ENCODE measurements around the gene TTC39A.

The TTC39A gene

DNA sequence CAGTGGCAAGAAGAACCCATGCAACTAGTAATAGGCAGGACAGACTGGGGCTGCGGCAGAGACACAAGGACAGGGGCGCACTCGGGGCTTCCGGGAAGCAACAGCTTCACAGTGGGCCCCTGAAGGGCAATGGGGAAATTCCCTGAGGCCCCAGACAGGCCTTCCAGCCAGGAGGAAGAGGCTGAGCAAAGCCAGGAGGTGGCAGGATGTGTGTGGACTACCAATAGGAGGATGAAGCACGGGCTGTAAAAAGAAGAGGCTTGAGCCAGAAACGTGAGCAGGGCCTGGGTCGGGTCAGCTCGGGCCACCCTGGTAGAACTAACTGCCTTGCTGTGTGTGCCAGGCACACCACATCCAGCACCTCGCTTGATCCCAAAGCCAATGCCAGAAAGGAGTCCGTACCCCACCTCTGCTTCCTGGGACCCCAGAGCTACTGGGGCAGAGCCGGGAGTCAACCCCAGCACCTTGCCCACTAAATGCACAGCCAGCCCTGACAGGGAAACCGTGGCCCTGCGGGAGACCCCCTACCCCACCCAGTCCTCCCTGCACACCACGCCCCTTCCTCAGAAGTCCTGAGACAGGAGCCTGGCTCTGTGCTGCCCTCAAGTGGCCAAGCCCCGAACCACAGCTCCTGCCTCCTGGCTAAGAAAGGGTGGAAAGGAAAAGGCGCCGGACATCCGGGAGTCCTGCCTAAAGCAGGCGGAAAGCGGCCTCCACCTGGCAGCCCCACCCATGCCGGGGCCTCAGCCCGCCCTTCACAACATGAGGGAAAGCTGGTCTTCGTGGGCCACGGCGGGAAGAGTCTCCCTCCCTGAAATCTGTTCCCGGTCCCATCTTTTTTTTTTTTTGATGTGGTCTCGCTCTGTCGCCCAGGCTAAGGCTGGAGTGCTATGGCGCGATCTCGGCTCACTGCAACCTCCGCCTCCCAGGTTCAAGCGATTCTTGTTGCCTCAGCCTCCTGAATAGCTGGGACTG is 33.7 kb downstream of the TTC39A start:
- peak; percentile 72 for DNase-seq

DNA sequence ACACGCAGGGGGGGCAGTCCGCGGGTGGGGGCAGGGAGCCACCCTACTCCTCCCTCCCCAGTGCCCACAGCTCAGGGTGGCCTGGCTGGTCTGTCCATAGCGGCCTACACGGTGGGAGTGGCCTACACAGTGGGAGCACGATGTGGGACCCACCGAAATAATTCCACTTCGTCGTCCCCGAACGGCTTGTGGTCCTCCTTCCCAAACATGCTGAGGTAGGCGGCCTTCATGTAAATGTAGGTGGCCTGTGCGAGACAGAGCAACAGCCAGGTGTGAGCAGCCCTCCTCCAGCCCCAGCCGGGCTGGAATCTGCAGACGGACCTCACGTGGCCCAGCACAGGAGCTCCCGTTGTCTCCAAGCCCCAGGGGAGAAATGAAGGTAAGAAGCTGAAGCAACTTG is 34.4 kb downstream of the TTC39A start:
- no peak for DNase-seq

DNA sequence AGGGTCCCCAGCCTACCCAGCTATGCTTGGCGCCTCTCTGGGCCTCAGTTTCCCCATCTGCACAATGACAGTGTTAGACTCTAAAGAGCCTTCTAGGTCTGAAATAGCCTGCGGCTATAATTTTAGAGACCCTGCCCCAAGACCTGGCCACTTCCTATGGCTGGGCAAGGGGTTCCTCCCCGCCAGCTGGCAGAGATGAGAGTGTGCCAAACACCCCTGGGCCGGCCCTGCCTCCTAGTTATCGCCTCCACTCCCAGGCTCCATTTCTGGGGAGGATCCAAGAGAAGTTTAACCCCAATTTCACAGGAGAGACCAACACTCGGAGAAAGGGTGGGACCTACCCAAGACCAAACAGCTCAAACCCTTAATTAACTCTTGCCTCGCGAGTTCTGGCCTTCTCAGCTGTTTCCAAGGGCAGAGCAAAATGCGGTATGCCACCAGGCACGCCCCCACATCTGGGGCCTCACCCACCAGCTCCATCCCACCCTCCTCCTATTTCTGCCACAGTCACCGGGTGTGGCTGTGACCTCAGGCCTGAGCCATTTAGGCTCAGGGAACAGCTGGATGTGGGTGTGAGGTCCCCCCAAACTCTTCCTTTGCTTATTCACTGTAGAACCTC is 35.7 kb downstream of the TTC39A start:
- no peak for DNase-seq

DNA sequence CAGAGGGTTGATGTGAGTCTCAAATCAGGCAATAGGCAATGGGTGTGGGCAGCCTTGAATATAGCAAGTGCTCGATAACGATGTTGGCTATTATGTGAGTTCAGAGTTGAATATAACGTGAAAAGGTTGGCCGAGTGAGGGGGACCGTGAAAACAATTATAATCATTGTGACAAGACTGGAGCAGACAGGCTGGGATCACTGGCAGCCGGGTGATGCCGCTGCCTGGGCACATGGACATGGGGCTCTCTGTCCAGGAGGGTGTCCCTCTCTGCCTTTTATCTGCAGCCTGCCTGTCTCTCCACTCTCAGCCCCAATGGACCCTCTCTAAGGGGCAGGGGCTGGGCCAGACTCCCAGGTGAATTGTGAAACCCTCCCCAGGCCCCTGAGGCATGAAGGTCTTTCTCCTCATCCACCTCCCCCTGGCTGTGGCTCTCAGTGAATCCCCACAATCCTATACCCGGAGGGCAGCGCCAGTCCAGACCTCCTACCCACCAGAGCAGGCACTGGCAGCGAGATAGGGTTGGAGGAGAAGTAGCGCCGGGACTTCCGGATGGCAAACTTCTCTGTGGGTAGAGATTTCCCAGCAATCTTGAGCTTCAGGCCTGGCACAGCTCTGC is 36.4 kb downstream of the TTC39A start:
- no peak for DNase-seq

DNA sequence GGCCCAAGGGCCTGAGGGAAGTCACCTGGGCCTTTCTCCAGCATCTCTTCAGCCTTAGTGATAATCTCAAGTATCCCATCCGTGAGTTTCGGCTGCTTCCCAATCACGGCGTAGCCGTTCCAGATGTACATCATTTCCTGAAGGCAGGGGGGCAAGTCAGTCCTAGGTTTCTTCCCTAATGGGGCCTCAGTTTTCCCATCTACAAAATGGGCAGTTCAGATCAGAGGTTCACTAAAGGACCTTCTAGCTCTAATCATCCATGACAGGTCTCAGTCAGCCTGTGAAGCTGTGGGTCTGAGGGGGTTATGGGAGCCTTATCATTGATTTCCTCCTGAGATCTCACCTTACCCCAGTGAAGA is 39.9 kb downstream of the TTC39A start:
- no peak for DNase-seq

DNA sequence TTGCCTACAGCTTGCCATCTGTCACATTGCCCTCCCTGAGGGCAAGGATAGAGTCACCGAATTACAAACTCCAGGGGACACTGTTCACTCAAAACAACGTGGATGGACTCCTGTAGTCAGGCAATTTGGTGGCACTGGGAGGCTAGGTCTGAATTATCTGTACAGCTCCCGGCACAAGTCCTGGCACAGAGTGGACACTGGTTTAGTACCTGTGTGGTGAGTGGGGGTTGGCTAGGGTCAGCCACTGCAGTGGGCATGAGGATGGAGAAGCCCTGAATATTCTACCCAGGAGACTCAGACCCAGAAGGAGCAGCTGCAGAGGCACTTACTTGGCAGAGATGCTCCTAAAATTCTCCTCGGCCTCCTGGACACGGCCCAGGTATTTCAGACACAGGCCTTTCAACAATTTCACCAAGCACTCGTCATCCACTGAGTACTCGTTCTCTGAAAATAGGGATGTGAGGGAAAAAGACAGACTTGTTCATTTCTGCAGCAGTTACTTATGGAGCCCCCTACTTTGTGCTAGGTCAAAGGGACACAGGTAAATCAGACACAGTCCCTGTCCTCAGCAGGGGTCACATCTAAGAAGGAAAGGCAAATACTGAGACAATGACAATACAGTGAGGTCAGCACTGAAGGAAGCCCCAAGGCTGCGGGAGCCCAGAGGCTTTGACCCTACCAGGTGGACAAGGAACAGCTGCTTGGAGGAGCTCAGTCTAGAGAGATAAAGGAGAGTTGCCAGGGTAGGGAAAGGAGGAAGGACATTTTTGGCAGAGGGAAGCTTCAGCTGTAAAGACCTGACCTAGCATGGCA is 40.5 kb downstream of the TTC39A start:
- DNase-seq, result no peak

DNA sequence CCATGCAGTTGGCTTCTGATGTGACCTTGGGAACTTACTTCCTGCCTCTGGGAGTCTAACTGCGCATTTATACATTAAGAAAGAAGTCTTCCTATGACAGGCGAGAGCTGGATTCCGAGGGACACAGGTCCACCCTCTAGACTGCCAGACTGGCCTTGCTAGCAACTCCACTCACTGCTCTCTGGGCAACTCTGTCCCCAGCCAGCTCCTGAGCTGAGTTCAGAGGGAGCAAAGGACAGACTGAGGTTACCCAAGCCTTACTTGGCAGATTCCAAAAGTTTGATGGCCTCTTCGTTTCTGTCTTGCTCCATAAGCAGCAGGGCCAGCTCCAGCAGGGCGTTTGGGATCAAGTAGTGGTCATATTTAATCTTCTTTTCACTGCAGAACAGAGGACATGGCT is 41.8 kb downstream of the TTC39A start:
- no peak for DNase-seq

DNA sequence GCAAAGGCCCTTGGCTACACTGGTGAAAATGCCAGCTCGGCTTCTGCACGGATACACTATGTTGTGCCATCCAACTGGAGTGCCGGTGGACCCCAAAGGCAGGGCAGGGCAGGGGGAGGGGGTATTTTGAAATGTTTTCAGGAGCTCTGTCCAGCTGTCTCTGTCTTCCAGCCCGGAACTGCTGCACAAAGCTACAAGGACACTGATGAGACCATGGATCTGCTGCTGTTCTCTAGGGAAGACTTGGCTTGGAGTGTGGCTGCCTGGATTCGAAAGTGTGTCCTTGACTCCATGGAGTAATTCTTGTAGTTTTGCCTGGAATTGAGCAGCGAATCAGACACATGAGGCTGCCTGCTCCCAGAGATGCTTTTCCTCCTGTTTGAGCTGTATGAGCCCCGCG is 42.4 kb downstream of the TTC39A start:
- DNase-seq, result no peak

DNA sequence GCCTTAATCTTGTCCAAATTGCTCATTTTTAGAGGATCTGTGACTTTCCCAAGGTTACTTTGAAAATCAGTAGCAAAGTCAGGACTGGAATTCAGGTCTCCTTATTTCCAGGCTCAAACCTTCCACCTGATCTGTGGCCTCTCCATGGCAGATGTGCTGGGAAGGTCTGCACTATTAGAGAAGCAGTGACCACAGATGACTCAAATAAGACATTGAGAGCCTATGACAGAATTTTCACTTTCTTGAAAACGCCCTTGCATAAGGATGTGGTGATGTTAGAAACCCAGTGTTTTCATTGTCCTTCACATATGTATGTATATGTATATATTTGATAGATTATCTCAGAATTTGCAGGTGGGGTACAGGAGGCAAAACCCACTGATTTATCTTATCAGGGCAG is 45.3 kb downstream of the TTC39A start:
- DNase-seq, result no peak

DNA sequence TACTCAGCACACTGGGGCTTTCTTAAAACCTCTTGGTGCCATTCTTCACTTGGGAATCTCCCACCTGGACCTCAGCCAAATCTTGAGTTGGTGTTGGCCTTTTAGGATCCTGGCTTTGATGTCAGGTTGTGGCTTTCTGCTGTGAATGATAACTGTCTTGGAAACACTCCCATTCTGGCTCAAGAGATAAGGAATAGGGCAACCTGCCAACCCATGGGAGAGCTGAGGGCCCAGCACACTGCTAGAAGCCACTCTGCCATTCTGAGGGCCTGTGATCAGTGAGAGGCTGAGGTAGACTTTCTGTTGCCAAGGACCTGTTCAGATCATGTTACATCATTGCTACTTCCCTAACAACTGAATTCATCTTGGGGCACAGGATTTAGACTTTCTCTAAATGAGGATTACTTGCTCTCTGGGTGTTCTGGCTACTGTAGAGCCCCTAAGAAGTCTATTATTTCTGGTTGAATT is 45.8 kb downstream of the TTC39A start:
- no peak for DNase-seq

DNA sequence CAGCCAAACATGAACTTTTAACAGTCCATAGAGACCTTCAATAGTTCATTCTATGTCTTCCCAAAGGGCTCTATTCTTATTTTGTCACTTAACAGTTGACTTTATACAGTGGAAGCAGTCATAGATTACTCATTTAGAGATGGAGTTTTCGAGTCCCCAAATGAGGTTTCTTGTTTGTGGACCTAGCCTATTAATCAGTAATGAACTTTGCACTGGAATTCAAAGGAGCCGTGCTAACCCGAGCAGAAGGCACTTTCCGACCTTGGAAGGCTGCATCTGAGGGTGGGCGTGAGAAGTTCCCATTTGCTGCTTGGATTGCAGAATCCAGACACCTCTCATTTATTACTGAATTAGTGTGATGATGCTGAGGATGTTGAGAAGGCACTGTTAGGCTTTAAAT is 46.4 kb downstream of the TTC39A start:
- no peak for DNase-seq

DNA sequence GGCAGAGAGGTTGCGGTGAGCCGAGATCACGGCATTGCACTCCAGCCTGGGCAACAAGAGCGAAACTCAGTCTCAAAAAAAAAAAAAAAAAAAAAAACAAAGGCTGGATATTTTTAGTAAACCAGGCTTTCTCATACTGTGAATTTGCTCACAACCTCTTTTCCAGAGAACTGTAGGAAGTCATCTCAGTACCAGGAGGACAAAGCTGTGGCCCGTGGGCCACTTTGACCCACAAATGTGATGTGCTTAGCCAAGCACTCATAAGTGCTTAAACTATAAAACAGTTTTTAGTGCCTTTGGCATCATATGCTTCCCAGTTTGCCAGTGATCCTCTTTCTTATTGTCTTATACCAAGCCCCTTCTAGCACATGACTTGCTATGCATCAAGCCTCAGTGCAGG is 47.8 kb downstream of the TTC39A start:
- no peak for DNase-seq

DNA sequence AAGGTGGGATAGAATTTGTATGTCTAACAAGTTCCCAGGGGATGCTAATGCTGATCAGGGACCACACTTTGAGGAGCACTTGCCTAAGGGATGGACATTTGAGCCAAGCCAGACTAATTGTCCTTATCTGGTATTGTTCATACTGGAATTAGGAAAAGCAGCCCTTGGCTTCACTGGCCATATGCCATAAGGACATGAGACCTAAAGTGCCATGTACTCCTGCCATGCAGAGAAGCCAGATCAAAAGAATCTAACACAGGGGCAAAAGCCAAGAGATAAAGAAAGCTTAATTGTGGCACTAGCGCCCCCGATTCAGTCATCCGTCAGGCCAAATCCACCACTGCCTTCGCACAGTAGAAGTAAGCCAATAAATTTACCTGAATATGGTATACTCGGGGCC is 48.6 kb downstream of the TTC39A start:
- no peak for DNase-seq

DNA sequence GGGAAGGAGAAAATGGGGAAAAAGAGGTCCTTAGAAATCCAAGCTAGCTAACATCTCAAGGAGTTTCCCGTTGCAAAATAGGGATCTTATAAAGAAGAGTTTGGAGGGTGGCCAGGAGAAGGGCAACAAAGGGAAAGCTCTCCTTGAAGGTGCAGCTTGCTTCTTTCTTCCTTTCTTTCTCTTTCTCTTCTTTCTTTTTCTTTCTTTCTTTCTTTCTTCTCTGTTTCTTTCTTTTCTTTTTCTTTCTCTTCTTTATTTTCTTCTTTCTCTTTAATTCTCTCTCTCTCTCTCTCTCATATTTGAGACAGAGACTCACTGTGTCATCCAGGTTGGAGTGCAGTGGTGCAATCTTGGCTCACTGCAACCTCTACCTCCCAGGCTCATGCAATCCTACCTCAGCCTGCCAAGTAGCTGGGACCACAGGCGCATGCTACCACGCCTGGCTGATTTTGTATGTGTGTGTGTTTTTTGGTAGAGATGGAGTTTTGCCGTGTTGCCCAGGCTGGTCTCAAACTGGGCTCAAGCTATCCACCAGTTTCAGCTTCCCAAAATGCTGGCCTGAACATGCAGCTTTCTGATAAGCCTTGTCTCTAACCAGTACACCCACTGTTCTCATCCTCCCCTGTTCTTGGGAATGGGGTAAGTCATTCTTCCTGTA is 49.9 kb downstream of the TTC39A start:
- no peak for DNase-seq

DNA sequence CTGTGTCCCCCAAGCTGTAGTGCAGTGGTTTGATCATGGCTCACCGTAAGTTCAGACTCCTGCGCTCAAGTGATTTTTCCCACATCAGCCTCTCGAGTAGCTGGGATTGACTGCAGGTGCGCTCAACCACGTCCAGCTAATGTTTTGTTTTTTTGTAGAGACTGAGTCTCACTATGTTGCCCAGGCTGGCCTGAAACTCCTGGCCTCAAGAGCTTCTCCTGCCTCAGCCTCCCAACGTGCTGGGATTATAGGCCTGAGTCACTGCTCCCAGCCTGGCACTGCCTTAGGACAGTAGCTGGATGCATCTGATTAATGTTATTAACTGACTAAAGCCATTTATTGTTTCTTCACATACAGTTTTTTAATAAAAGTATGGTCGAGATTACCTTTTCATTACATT is 54.1 kb downstream of the TTC39A start:
- DNase-seq, result no peak

DNA sequence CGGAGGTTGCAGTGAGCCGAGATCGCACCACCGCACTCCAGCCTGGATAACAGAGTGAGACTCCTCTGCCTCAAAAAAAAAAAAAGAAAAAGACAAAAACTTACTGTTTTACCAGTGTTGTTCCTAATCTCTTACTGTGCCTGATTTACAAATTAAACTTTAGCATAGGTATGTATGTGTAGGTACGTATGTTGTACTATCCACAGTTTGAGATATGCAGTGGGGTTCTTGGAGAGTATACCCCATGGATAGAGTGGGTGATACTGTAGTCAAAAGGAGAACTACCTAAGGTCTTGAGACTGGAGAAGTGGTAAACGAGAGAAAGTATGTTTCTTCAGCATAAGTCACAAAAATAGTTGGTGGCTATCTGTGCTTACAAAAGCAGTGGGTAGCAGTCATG is 55.7 kb downstream of the TTC39A start:
- no peak for DNase-seq

DNA sequence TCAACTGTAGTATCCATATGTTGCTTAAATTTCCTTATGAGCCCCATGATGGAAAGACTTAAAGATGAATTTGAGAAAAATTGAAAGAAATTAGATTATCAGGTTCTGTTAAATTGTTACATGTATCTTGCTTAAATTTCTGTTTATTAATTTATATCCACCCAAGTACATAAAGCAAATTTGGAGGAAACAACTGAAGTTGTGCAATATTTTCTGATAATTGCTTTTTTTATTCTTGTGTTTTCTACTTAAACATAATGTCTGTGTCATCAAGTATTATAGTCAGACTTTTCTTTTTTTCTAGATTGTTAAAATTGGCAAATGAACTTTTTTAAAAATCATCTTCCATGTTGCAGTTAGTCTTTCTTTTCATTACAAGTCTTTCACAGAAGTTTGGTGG is 57.4 kb downstream of the TTC39A start:
- no peak for DNase-seq

DNA sequence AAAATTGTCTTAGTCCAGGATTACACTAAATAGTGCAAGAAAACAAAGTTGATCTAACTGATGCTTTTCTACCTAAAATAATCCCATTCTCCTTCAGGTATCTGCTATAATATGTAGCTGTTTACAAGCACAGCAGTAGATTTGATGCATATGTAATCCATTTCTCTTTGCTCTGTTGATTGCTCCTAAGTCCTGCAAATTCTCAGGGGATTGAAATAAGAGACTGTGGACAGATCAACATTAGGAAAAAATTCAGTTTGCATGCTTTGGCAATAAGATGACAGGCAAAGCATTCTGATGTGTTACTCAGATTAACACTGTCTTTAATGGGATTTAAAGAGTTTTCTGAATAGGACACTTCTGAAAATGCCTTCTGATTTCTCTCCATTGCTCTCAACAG is 59.6 kb downstream of the TTC39A start:
- DNase-seq, result no peak

DNA sequence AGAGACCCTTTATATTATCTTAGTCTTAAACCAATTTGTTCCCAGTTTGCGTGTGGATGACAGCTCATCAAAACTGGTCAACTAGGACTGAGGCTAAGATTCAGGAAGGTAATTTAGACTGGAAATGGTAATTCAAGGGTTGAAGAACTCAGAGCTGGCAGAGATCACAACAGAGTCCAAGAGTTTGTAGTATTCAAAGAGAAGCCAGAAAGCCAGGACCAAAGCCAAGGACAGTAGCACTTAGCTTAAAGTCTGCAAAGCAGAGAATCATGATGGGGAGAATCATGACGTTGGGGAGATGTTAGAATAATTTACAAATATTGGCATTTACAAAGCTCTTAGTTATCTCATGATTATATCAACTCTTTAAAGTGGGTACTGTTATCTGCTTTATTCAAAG is 61.7 kb downstream of the TTC39A start:
- DNase-seq, result no peak

DNA sequence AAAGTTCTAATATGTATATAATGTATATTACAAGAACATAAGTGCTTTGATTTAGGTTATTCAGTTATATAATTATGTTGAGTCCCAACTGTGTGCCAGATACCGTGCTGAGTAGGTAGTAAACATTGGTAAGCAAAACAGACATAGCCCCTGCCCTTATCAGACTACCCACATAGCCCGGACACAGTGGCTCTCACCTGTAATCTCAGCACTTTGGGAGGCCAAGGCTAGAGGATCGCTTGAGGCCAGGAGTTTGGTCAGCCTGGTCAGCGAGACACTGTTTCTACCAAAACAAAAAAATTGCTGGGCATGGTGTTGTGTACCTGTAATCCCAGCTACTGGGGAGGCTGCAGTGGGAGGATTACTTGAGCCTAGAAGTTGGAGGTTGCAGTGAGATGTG is 63.6 kb downstream of the TTC39A start:
- DNase-seq, result no peak

DNA sequence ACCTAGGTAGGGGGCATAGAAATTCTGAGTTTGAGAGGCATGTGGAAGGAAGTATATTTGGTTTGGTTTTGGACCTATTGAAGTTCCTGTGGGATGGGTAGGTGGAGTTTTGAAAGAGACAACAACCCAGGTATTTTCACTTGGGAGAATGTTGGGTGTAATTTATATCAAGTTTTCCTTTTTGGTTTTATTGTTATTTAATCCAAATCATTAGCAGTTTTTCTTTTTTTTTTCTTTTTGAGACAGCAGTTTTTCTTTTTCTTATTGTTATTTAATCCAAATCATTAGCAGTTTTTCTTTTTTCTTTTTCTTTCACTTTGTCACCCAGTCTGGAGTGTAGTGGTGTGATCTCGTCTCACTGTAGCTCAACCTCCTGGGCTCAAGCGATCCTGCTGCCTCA is 64.2 kb downstream of the TTC39A start:
- no peak for DNase-seq

DNA sequence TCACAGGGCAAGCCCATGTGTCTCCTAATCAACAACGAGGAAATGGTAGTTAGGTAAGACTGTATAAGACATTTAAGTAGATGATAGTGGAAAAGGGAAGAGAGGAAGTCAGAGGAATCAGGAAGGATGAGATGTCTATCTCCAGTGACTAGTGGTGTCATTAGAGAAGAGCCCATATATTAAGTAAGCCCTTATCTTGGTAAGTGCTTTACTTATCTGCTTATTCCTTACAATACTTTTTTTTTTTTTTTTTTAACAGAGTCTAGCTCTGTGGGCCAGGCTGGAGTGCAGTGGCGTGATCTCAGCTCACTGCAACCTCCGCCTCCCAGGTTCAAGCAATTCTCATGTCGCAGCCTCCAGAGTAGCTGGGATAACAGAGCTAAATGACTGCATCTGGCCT is 64.7 kb downstream of the TTC39A start:
- DNase-seq, result no peak

DNA sequence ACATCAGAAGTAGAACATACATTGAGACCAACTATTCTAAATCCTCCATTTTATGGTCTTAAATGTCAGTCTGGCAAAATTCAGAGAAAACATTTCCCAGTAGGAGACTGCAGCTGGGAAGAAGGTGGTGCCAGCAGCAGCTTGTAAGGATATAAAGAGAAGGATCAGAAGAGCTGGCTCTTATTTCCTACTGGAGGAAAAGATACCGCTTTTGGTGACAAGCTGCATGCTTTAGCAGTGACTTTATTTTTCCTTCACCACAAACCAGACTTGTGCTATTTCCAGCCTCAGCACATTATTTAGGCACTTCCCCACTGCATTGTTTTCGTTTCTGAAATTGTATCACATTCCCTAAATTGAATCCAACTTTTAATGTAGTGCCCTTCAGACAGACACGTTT is 65.9 kb downstream of the TTC39A start:
- DNase-seq, result no peak

Measured in stimulated activated CD4-positive, alpha-beta T cell treated with anti-CD3 and anti-CD28 coated beads, Interleukin-4, amount 100 ng/mL, for 1 hour (primary cell).